Measurements from ENCODE around the gene KCNC2. TPM values are rescaled to one million over a fixed set of nuclear protein-coding genes. Genes with fewer than 3 reads are reported as not detected.
A peak's percentile ranks its signal among the peaks of the same experiment; 100 is the strongest.

KCNC2 gene
- total RNA-seq, 1 experiment from 2014 or later, result not detected

DNA sequence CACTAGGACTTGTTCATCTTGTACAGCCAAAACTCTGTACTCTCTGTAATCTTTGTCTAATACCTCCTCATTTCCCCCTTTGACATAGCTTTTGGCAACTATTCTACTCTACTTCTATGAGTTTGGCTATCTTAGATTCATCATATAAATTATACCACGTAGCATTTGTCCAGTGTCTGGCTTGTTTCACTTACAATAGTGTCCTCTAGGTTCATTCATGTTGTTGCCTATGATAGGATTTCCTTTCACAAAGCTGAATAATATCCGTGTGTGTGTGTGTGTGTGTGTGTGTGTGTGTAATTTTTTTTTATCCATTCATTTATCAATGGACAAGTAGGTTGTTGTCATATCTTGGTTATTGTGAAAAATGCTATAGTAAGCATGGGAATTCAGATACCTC, 209.5 kb downstream of the KCNC2 start:
- Mint-ChIP-seq H3K4me1 (ENCODE audit: low read depth, unreplicated experiment) (peaks cover 13% of the 10 kb centered on the region), H3K36me3 (ENCODE audit: insufficient read depth, unreplicated experiment) (no peaks in the 10 kb centered on the region), H3K9me3 (ENCODE audit: low read depth, unreplicated experiment) (no peaks in the 10 kb centered on the region), H3K27me3 (ENCODE audit: unreplicated experiment) (no peaks in the 10 kb centered on the region), H3K4me3 (ENCODE audit: low read depth, unreplicated experiment) (no peak overlapping the region), H3K27ac (ENCODE audit: unreplicated experiment) (no peak overlapping the region)
- DNase-seq, result no peak
- intact Hi-C loops (cut with micrococcal nuclease; ENCODE audit: unreplicated experiment), result no loop called here
- no TSS peak for BruUV-seq (replicated peaks)
- CTCF ChIA-PET, result interaction anchor here (0.7 to 1.1 kb wide), 2 partner anchors 51 to 311 kb away, joined by 3 to 4 read pairs; no protein-coding TSS in a partner anchor
- TF ChIP-seq, protein P1, sequence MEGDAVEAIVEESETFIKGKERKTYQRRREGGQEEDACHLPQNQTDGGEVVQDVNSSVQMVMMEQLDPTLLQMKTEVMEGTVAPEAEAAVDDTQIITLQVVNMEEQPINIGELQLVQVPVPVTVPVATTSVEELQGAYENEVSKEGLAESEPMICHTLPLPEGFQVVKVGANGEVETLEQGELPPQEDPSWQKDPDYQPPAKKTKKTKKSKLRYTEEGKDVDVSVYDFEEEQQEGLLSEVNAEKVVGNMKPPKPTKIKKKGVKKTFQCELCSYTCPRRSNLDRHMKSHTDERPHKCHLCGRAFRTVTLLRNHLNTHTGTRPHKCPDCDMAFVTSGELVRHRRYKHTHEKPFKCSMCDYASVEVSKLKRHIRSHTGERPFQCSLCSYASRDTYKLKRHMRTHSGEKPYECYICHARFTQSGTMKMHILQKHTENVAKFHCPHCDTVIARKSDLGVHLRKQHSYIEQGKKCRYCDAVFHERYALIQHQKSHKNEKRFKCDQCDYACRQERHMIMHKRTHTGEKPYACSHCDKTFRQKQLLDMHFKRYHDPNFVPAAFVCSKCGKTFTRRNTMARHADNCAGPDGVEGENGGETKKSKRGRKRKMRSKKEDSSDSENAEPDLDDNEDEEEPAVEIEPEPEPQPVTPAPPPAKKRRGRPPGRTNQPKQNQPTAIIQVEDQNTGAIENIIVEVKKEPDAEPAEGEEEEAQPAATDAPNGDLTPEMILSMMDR (IDR thresholded peaks at IDR 0.05; ENCODE audit: unreplicated experiment), result no peak

DNA sequence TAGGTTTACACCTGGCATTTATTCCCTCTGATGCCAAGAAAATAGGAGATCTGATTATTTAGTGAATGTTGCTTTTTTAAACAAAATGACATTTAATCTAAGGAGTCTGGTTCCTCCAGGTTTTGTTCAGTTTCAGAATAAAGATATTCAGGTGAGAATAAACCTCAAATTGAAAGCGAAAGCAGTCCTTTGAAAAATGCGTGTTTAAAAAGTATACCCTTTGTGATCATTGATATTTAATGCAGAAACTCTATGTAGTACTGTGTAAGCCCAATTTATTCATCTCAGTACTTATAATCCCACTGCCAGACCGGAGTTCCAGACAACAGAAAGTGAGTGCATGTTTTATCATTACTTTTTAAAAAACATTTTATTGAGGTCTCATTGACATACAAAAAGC, 210.2 kb downstream of the KCNC2 start:
- Mint-ChIP-seq H3K27ac (ENCODE audit: unreplicated experiment) (peak overlapping the region; percentile 58), H3K4me3 (ENCODE audit: low read depth, unreplicated experiment) (peak overlapping the region; percentile 57), H3K27me3 (ENCODE audit: unreplicated experiment) (no peaks in the 10 kb centered on the region), H3K9me3 (ENCODE audit: low read depth, unreplicated experiment) (no peaks in the 10 kb centered on the region), H3K36me3 (ENCODE audit: insufficient read depth, unreplicated experiment) (no peaks in the 10 kb centered on the region), H3K4me1 (ENCODE audit: low read depth, unreplicated experiment) (peaks cover 13% of the 10 kb centered on the region)
- intact Hi-C loops (cut with micrococcal nuclease; ENCODE audit: unreplicated experiment), result no loop called here
- no peak for DNase-seq
- CTCF ChIA-PET, result interaction anchor here (1.1 kb wide), 1 partner anchor 52 kb away, joined by 4 read pairs; no protein-coding TSS in a partner anchor
- BruUV-seq (replicated peaks), result no TSS peak
- TF ChIP-seq, protein P1 (IDR thresholded peaks at IDR 0.05; ENCODE audit: unreplicated experiment), result no peak

Other genes starting within 250 kb of the KCNC2 start
- gene CAPS2, start 120.5 kb upstream of the KCNC2 start, total RNA-seq (2022), result 11.8 and 12.1 TPM in 2 replicates
- not detected in 2 replicates for gene GLIPR1L1, start 124.8 kb upstream of the KCNC2 start, total RNA-seq (2022)
- gene GLIPR1L2, start 181.2 kb upstream of the KCNC2 start, total RNA-seq (2022), result 0.76 TPM in 1 of 2 replicates, not detected in the other